ENCODE results near the gene C6orf47. TPM values are rescaled to one million over a fixed set of nuclear protein-coding genes. Genes with fewer than 3 reads are reported as not detected.
"Not testable (repeated sequence)": the region's sequence is repeated elsewhere in the genome, so short reads cannot be mapped to it uniquely, and the experiment has no call there.

The C6orf47 gene
- 10 to 100 TPM; 13.4 to 16.2 (median 14.9) TPM for total RNA-seq (2021; fragmentation: NEBNext Ultra II Directional; extraction: Animal tissue kit (Norgen Biotek cat#: 25700))
- long read RNA-seq, transcript C6orf47-202 (1 exons, 2,475 nt), result major isoform, 23 of 23 reads
- long read RNA-seq, partial matches to known transcripts, result 0 of 23 reads
- long read RNA-seq, other reads (novel, unspliced or antisense), result 0 of 23 reads

- Mint-ChIP-seq H3K4me1 (ENCODE audit: low read depth) (peaks cover 66% of the 10 kb centered on the region), H3K9me3 (no peaks in the 10 kb centered on the region), H3K36me3 (ENCODE audit: low read depth) (peaks cover 40% of the 10 kb centered on the region), H3K27me3 (ENCODE audit: insufficient read depth) (peaks cover under 1% of the 10 kb centered on the region; the same call in 1 of the 2 replicates), H3K27ac (peak within 1 kb of the TSS; percentile 83), H3K4me3 (peak within 1 kb of the TSS; percentile 96)
- peak; percentile 13; the same call in 1 of the 2 replicates for TF ChIP-seq CTCF (IDR thresholded peaks at IDR 0.05)
- peak; percentile 52 for DNase-seq
These were observed at the start of gene C6orf47 for GRCh38 chr6:31660381-31661261. TSS of gene C6orf47 (minus strand) at chr6:31660778. CDS start at chr6:31659947, 831 bp downstream.

GRCh38 chr6:31709157-31709556, 48.6 kb upstream of the C6orf47 start:
- DNase-seq; H3K27ac Mint-ChIP-seq; H3K36me3 Mint-ChIP-seq (ENCODE audit: low read depth); H3K4me1 Mint-ChIP-seq (ENCODE audit: low read depth); H3K9me3 Mint-ChIP-seq; H3K4me3 Mint-ChIP-seq: not testable (repeated sequence)
- peaks cover 25% of the 10 kb centered on the region for H3K27me3 Mint-ChIP-seq (ENCODE audit: insufficient read depth)

- H3K9me3 Mint-ChIP-seq, result no peaks in the 10 kb centered on the region
These were observed 47.6 kb upstream of the C6orf47 start for GRCh38 chr6:31708224-31708623.

GRCh38 chr6:31707701-31708100, 47.1 kb upstream of the C6orf47 start:
- H3K27ac Mint-ChIP-seq, result no peak overlapping the region
- no peaks in the 10 kb centered on the region for H3K36me3 Mint-ChIP-seq (ENCODE audit: low read depth)
- TF ChIP-seq CTCF (IDR thresholded peaks at IDR 0.05), result no peak

More at GRCh38 chr6:31708224-31708623, 47.6 kb upstream of the C6orf47 start:
- no peak overlapping the region for H3K27ac Mint-ChIP-seq
- H3K27me3 Mint-ChIP-seq (ENCODE audit: insufficient read depth), result peaks cover 23% of the 10 kb centered on the region
- H3K4me3 Mint-ChIP-seq, result no peak overlapping the region
- H3K4me1 Mint-ChIP-seq (ENCODE audit: low read depth), result peaks cover 4% of the 10 kb centered on the region
- TF ChIP-seq CTCF (IDR thresholded peaks at IDR 0.05), result no peak
- no peak for DNase-seq
- no peaks in the 10 kb centered on the region for H3K36me3 Mint-ChIP-seq (ENCODE audit: low read depth)

GRCh38 chr6:31706599-31706998, 46.0 kb upstream of the C6orf47 start, which contains the start of gene LY6G6F:
TSS of gene LY6G6F (plus strand) at chr6:31706866. CDS start at chr6:31706907, 41 bp downstream.
- no peak for TF ChIP-seq CTCF (IDR thresholded peaks at IDR 0.05)
- no peaks in the 10 kb centered on the region for H3K9me3 Mint-ChIP-seq
- no peak within 1 kb of the TSS for H3K4me3 Mint-ChIP-seq
- peaks cover 13% of the 10 kb centered on the region for H3K27me3 Mint-ChIP-seq (ENCODE audit: insufficient read depth)
- H3K36me3 Mint-ChIP-seq (ENCODE audit: low read depth), result no peaks in the 10 kb centered on the region
- H3K4me1 Mint-ChIP-seq (ENCODE audit: low read depth), result peaks cover 12% of the 10 kb centered on the region
- DNase-seq, result no peak
- no peak within 1 kb of the TSS for H3K27ac Mint-ChIP-seq

More at GRCh38 chr6:31707701-31708100, 47.1 kb upstream of the C6orf47 start:
- no peak for DNase-seq
- Mint-ChIP-seq H3K4me1 (ENCODE audit: low read depth) (peaks cover 6% of the 10 kb centered on the region), H3K27me3 (ENCODE audit: insufficient read depth) (peaks cover 22% of the 10 kb centered on the region), H3K4me3 (no peak overlapping the region), H3K9me3 (no peaks in the 10 kb centered on the region)

- peaks cover 9% of the 10 kb centered on the region for H3K27me3 Mint-ChIP-seq (ENCODE audit: insufficient read depth)
- no peak for TF ChIP-seq CTCF (IDR thresholded peaks at IDR 0.05)
- H3K36me3 Mint-ChIP-seq (ENCODE audit: low read depth), result no peaks in the 10 kb centered on the region
- H3K4me3 Mint-ChIP-seq, result no peak overlapping the region
- peak; percentile 43 for DNase-seq
- H3K27ac Mint-ChIP-seq, result no peak overlapping the region
- peaks cover 18% of the 10 kb centered on the region for H3K4me1 Mint-ChIP-seq (ENCODE audit: low read depth)
- no peaks in the 10 kb centered on the region for H3K9me3 Mint-ChIP-seq
These were observed 45.4 kb upstream of the C6orf47 start for GRCh38 chr6:31705931-31706330.

Data from HFFc6 (cell line).